NB4 (cell line): ENCODE measurements around the gene TLE3.

ENCODE experiments used
- DNase-seq: peaks from one replicate; pipeline ENCODE4 v3.0.0; 2010; ENCODE audit warnings: low read depth
- H3K4me3 ChIP-seq: one replicate; pipeline ENCODE4 v1.5.1; 2011; ENCODE audit warnings: mild to moderate bottlenecking, low read depth, low read length, moderate library complexity
- CTCF ChIP-seq: IDR thresholded peaks from one replicate; pipeline ENCODE4 v1.5.1; 2012; ENCODE audit warnings: low read depth, low read length
- MAX ChIP-seq: IDR thresholded peaks from 2 replicates; pipeline ENCODE4 v1.6.1; 2011; ENCODE audit warnings: low read depth, low read length
- MYC ChIP-seq: IDR thresholded peaks from 2 replicates; pipeline ENCODE4 v1.6.1; 2011; ENCODE audit warnings: low read depth, low read length
- POLR2A ChIP-seq: IDR thresholded peaks from 2 replicates; pipeline ENCODE4 v1.6.1; 2011; ENCODE audit warnings: mild to moderate bottlenecking; ENCODE audit not compliant: insufficient read length; ENCODE audit errors: extremely low read depth

The TLE3 gene

GRCh38 chr15:70018646-70019600 lies 78.8 kb downstream of the TLE3 start:
- H3K4me3 ChIP-seq, result no peak overlapping the region
- TF ChIP-seq MYC, result no peak
- no peak for TF ChIP-seq CTCF
- TF ChIP-seq POLR2A, result no peak
- TF ChIP-seq MAX, result no peak

GRCh38 chr15:70017801-70018200 lies 79.9 kb downstream of the TLE3 start:
- DNase-seq, result no peak
- no peak overlapping the region for H3K4me3 ChIP-seq
- no peak for TF ChIP-seq MYC
- no peak for TF ChIP-seq POLR2A
- no peak for TF ChIP-seq MAX
- TF ChIP-seq CTCF, result no peak

More at GRCh38 chr15:70018646-70019600, 78.8 kb downstream of the TLE3 start:
- no peak for DNase-seq

GRCh38 chr15:70017025-70017424 lies 80.7 kb downstream of the TLE3 start:
- no peak for TF ChIP-seq POLR2A
- TF ChIP-seq MAX, result no peak
- TF ChIP-seq MYC, result no peak
- TF ChIP-seq CTCF, result no peak
- H3K4me3 ChIP-seq, result no peak overlapping the region
- DNase-seq, result no peak

- no peak for TF ChIP-seq MAX
- DNase-seq, result no peak
- H3K4me3 ChIP-seq, result no peak overlapping the region
Observed at GRCh38 chr15:70016511-70016994, 81.2 kb downstream of the TLE3 start.

- peak; percentile 24 for DNase-seq
- no peak overlapping the region for H3K4me3 ChIP-seq
Observed at GRCh38 chr15:70014860-70015490, 82.7 kb downstream of the TLE3 start.

More at GRCh38 chr15:70014860-70015490, 82.7 kb downstream of the TLE3 start:
- TF ChIP-seq CTCF (no peak), MAX (no peak), POLR2A (no peak)
